ENCODE data around the gene TBC1D20. TPM values are rescaled to one million over a fixed set of nuclear protein-coding genes. Genes with fewer than 3 reads are reported as not detected.

The TBC1D20 gene, protein sequence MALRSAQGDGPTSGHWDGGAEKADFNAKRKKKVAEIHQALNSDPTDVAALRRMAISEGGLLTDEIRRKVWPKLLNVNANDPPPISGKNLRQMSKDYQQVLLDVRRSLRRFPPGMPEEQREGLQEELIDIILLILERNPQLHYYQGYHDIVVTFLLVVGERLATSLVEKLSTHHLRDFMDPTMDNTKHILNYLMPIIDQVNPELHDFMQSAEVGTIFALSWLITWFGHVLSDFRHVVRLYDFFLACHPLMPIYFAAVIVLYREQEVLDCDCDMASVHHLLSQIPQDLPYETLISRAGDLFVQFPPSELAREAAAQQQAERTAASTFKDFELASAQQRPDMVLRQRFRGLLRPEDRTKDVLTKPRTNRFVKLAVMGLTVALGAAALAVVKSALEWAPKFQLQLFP
- 36.7 and 42.8 TPM in 2 replicates for total RNA-seq (2012; rRNA removed)
- polyA plus RNA-seq (2012; rRNA removed), result 38.2 and 39.1 TPM in 2 replicates
- polyA plus RNA-seq (2012; cell fraction: cytosol; rRNA removed), result 30.1 and 37.7 TPM in 2 replicates
- polyA plus RNA-seq (2012; cell fraction: nucleus; rRNA removed; ENCODE audit: low replicate concordance), result 39.4 and 49.4 TPM in 2 replicates
- percentile 85 among the genes with signal in this experiment for Bru-seq, nascent RNA
- percentile 89 among the genes with signal in this experiment for BruChase-seq, experiment 1, labeled RNA remaining after a 6-hour chase
- BruChase-seq, experiment 2, labeled RNA remaining after a 2-hour chase, result percentile 89 among the genes with signal in this experiment
- long read RNA-seq, full-length matches to known transcripts, result 18 of 52 reads
- long read RNA-seq, partial matches to known transcripts, result 15 of 52 reads
- long read RNA-seq, other reads (novel, unspliced or antisense), result 19 of 52 reads

GRCh38 chr20:462199-462991 lies at the start of gene TBC1D20:
Gene TBC1D20 (minus strand): TSS chr20:462533. CDS start chr20:462405, 128 bp downstream.
- H4K8ac ChIP-seq (ENCODE audit: low read depth in 2 of 2, low read length in 2 of 2), result peak within 1 kb of the TSS; percentile 51 to 88
- no TSS peak for BruUV-seq (replicated peaks)
- in situ Hi-C loops (cut with MboI; ENCODE audit: low sequenced_read_pairs), result no loop called here
- CTCF ChIA-PET, result interaction anchor here (1.0 kb wide), 1 partner anchor 20 kb away, joined by 3 read pairs; no protein-coding TSS in a partner anchor
- peak within 1 kb of the TSS; percentile 91 for H3K4me2 ChIP-seq (ENCODE audit: low read depth, low read length)
- H3K18ac ChIP-seq (ENCODE audit: low read depth, low read length), result peak within 1 kb of the TSS; percentile 16
- ATAC-seq (ENCODE audit: low read depth) (peak; percentile 95), DNase-seq (peak; percentile 84)
- H3K27ac ChIP-seq (ENCODE audit: insufficient read depth, low read length), result peak within 1 kb of the TSS; percentile 68
- H2BK5ac ChIP-seq (ENCODE audit: low read depth, low read length, poor library complexity, severe bottlenecking), result peak within 1 kb of the TSS; percentile 62
- H3K4ac ChIP-seq (ENCODE audit: low read depth, low read length), result peak within 1 kb of the TSS; percentile 57
- H2AK5ac ChIP-seq (ENCODE audit: low read depth, low read length), result peak within 1 kb of the TSS; percentile 62; the same call in 1 of the 2 replicates
- H4K5ac ChIP-seq (ENCODE audit: low read depth, low read length), result peak within 1 kb of the TSS; percentile 71
- H4K91ac ChIP-seq (ENCODE audit: insufficient read depth, low read depth, low read length), result peak within 1 kb of the TSS; percentile 64
- no peaks in the 10 kb centered on the region for H3K27me3 ChIP-seq (ENCODE audit: control insufficient read depth, insufficient read depth, low read length)
- H3K79me1 ChIP-seq (ENCODE audit: low read depth in 1 of 2, low read length in 2 of 2), result peaks cover 0 to 49% of the 10 kb centered on the region in 2 experiments; a peak in 2 of 4 replicates
- H3K9me3 ChIP-seq (ENCODE audit: control insufficient read depth, insufficient read depth, low read length), result no peaks in the 10 kb centered on the region; the same call in 1 of the 2 replicates
- peaks cover 2% of the 10 kb centered on the region; the same call in 1 of the 2 replicates for H3K36me3 ChIP-seq (ENCODE audit: control insufficient read depth, insufficient read depth, low read length)
- peaks cover 7% of the 10 kb centered on the region for H3K4me1 ChIP-seq (ENCODE audit: control insufficient read depth, insufficient read depth, low read length)
- 0 out of 2 replicates have a peak within 1 kb of the TSS, but pooled peaks have one; percentile 2 for H2BK20ac ChIP-seq (ENCODE audit: low read depth, low read length)
- intact Hi-C loops (cut with micrococcal nuclease), result no loop called here
- peak within 1 kb of the TSS; percentile 74 for H2AK9ac ChIP-seq (replicated peaks; ENCODE audit: low read depth, low read length, poor library complexity)
- peak within 1 kb of the TSS; percentile 98 for H2AFZ ChIP-seq (replicated peaks; ENCODE audit: low read length, poor library complexity)
- H4K20me1 ChIP-seq (ENCODE audit: insufficient read depth, low read length), result peaks cover 46% of the 10 kb centered on the region
- H2BK15ac ChIP-seq (ENCODE audit: low read depth, low read length), result peak within 1 kb of the TSS; percentile 5; the same call in 1 of the 3 replicates
- 0% methylated on average over 26 of the region's 80 CpGs; no CpG with 5 or more reads in 1 of the 2 experiments for WGBS, 2 experiments (ENCODE audit: extremely low coverage in 2 of 2, insufficient read length in 1 of 2)
- no peak within 1 kb of the TSS for H2BK120ac ChIP-seq (ENCODE audit: low read depth, low read length)
- peak within 1 kb of the TSS; percentile 89 for H3K9ac ChIP-seq (ENCODE audit: low read depth, low read length)
- dilution Hi-C loops (cut with HindIII; ENCODE audit: low sequenced_read_pairs, unreplicated experiment), result no loop called here
- peaks cover 14% of the 10 kb centered on the region for H3K9me1 ChIP-seq (ENCODE audit: insufficient read depth, low read length)
- peak within 1 kb of the TSS; percentile 42; the same call in 1 of the 2 replicates for H3K56ac ChIP-seq (ENCODE audit: extremely low read depth, insufficient read depth, low read length)
- peak within 1 kb of the TSS; percentile 73 for H3K23ac ChIP-seq (ENCODE audit: low read depth, low read length)
- H3K4me3 ChIP-seq (ENCODE audit: insufficient read depth, low read depth, low read length), result peak within 1 kb of the TSS; percentile 95
- POLR2A ChIA-PET (ENCODE audit: unreplicated experiment), result no interaction called here
- H3K14ac ChIP-seq (replicated peaks; ENCODE audit: low read depth, low read length), result peak within 1 kb of the TSS; percentile 65
- TF ChIP-seq MXI1 (IDR thresholded peaks at IDR 0.05; ENCODE audit: borderline replicate concordance, low read depth, low read length) (no peak; the same call in 1 of the 2 replicates), CEBPB (IDR thresholded peaks at IDR 0.05; ENCODE audit: low read depth, low read length) (no peak), RAD21 (IDR thresholded peaks at IDR 0.05; ENCODE audit: low read length) (no peak), NFE2L2 (IDR thresholded peaks at IDR 0.05; ENCODE audit: low read depth, low read length) (no peak), RFX5 (IDR thresholded peaks at IDR 0.05; ENCODE audit: low read depth, low read length) (no peak), SMC3 (IDR thresholded peaks at IDR 0.05; ENCODE audit: low read depth, low read length) (no peak), CHD1 (IDR thresholded peaks at IDR 0.05; ENCODE audit: low read depth, low read length) (no peak), BHLHE40 (IDR thresholded peaks at IDR 0.05; ENCODE audit: low read depth, low read length) (peak; percentile 94), FOS (IDR thresholded peaks at IDR 0.05; ENCODE audit: low read depth, low read length) (no peak)
- TF ChIP-seq, protein P1, sequence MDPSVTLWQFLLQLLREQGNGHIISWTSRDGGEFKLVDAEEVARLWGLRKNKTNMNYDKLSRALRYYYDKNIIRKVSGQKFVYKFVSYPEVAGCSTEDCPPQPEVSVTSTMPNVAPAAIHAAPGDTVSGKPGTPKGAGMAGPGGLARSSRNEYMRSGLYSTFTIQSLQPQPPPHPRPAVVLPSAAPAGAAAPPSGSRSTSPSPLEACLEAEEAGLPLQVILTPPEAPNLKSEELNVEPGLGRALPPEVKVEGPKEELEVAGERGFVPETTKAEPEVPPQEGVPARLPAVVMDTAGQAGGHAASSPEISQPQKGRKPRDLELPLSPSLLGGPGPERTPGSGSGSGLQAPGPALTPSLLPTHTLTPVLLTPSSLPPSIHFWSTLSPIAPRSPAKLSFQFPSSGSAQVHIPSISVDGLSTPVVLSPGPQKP (IDR thresholded peaks at IDR 0.05; ENCODE audit: borderline replicate concordance, low read depth, low read length), result no peak
- TF ChIP-seq, protein P2, sequence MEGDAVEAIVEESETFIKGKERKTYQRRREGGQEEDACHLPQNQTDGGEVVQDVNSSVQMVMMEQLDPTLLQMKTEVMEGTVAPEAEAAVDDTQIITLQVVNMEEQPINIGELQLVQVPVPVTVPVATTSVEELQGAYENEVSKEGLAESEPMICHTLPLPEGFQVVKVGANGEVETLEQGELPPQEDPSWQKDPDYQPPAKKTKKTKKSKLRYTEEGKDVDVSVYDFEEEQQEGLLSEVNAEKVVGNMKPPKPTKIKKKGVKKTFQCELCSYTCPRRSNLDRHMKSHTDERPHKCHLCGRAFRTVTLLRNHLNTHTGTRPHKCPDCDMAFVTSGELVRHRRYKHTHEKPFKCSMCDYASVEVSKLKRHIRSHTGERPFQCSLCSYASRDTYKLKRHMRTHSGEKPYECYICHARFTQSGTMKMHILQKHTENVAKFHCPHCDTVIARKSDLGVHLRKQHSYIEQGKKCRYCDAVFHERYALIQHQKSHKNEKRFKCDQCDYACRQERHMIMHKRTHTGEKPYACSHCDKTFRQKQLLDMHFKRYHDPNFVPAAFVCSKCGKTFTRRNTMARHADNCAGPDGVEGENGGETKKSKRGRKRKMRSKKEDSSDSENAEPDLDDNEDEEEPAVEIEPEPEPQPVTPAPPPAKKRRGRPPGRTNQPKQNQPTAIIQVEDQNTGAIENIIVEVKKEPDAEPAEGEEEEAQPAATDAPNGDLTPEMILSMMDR (conservative IDR thresholded peaks at IDR 0.05; ENCODE audit: low read depth, low read length), result peak; percentile 37; the same call in 1 of the 2 replicates

Data from IMR-90 (cell line).